ENCODE results near the gene ARMC7. TPM values are rescaled to one million over a fixed set of nuclear protein-coding genes. Genes with fewer than 3 reads are reported as not detected.

ARMC7 gene
- total RNA-seq, 1 experiment from 2014 or later = 12.3 TPM

DNA sequence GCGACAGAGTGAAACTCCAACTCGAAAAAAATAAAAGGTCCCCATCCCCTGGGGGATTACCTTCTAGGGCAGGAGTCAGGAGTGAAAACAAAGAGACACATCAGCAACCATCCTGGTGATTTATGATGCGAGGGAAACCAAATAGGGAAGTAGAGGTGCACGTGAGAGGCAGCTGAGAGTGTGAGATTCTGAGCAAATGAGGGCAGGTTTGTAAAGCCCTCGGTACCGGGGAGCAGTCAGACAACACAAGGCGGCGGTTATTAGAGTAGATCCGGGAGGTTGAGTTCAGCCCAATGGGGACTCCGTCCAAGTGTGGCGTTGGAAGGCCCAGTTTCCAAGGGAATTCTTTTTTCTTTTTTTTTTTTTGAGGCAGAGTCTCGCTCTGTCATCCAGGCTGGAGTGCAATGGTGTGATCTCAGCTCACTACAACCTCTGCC, 7.4 kb upstream of the ARMC7 start:
- H3K27ac ChIP-seq (ENCODE audit: low read depth, low read length, poor library complexity, severe bottlenecking) = no peak overlapping the region
- H3K4me3 ChIP-seq (ENCODE audit: low read depth, low read length, poor library complexity, severe bottlenecking) = no peak overlapping the region
- H3K36me3 ChIP-seq (ENCODE audit: insufficient read depth, low read length, poor library complexity, severe bottlenecking) = no peaks in the 10 kb centered on the region
- no peak for TF ChIP-seq EZH2 (IDR thresholded peaks at IDR 0.05; ENCODE audit: borderline replicate concordance, low read depth, low read length, poor library complexity, severe bottlenecking)
- TF ChIP-seq, protein P1, sequence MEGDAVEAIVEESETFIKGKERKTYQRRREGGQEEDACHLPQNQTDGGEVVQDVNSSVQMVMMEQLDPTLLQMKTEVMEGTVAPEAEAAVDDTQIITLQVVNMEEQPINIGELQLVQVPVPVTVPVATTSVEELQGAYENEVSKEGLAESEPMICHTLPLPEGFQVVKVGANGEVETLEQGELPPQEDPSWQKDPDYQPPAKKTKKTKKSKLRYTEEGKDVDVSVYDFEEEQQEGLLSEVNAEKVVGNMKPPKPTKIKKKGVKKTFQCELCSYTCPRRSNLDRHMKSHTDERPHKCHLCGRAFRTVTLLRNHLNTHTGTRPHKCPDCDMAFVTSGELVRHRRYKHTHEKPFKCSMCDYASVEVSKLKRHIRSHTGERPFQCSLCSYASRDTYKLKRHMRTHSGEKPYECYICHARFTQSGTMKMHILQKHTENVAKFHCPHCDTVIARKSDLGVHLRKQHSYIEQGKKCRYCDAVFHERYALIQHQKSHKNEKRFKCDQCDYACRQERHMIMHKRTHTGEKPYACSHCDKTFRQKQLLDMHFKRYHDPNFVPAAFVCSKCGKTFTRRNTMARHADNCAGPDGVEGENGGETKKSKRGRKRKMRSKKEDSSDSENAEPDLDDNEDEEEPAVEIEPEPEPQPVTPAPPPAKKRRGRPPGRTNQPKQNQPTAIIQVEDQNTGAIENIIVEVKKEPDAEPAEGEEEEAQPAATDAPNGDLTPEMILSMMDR (conservative IDR thresholded peaks at IDR 0.05; ENCODE audit: low read depth, low read length) = no peak
- no peak for DNase-seq (ENCODE audit: low spot score)
- CTCF ChIA-PET = no interaction called here
- H3K27me3 ChIP-seq (replicated peaks; ENCODE audit: insufficient read depth, low read depth, low read length, poor library complexity) = no peaks in the 10 kb centered on the region
- BruUV-seq (replicated peaks) = no TSS peak
- intact Hi-C loops (cut with micrococcal nuclease; ENCODE audit: unreplicated experiment) = no loop called here
- POLR2A ChIA-PET (ENCODE audit: low non-redundant PET) = no interaction called here
- H3K9me3 ChIP-seq (ENCODE audit: low read depth, low read length, poor library complexity, severe bottlenecking) = no peaks in the 10 kb centered on the region
- peaks cover 10% of the 10 kb centered on the region for H3K4me1 ChIP-seq (ENCODE audit: insufficient read depth, low read length, poor library complexity, severe bottlenecking)

DNA sequence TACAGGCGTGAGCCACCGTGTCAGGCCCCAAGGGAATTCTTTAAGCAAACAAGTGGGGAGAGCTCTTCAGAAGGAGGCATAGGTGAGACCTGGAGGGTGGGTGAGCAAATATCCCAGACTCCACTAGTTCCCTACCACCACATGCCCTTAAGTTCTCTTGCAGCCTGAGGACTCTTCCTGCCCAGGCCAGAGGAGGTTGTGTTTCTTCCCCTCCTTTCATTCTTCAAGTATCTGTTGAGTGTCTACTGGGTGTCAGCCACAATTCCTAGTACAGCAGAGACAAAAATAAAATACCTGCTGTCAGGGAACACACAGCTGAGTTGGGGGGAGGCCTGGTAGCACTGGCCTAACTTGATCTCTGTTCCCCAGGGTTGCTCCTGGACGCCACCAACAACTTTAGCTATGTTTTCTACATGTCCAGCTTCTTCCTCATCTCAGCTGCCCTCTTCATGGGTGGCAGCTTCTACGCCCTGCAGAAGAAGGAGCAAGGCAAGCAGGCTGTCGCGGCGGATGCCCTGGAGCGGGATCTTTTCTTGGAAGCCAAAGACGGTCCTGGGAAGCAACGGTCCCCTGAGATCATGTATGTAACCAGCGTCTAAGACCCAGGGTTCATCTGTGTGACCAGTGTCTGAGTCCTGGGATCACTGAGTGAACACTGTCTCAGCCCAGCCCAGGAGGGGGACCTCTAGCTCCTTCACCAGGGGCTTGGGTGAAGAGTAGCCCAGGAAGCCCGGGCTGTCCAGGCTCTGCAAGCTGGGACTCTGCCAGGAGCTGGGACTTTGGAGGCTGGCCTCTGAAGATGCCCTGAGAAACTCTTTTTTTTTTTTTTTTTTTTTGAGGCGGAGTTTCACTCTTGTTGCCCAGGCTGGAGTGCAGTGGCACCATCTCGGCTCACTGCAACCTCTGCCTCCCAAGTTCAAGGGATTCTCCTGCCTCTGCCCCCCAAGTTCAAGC, 5.9 kb upstream of the ARMC7 start:
- no TSS peak for BruUV-seq (replicated peaks)
- no peaks in the 10 kb centered on the region for H3K36me3 ChIP-seq (ENCODE audit: insufficient read depth, low read length, poor library complexity, severe bottlenecking)
- H3K9me3 ChIP-seq (ENCODE audit: low read depth, low read length, poor library complexity, severe bottlenecking) = no peaks in the 10 kb centered on the region
- DNase-seq (ENCODE audit: low spot score) = no peak
- CTCF ChIA-PET = interaction anchor here (0.6 to 3.4 kb wide), 2 partner anchors 10 to 270 kb away, joined by 11 to 12 read pairs; no protein-coding TSS in a partner anchor
- H3K4me1 ChIP-seq (ENCODE audit: insufficient read depth, low read length, poor library complexity, severe bottlenecking) = peaks cover 10% of the 10 kb centered on the region
- intact Hi-C loops (cut with micrococcal nuclease; ENCODE audit: unreplicated experiment) = no loop called here
- H3K27me3 ChIP-seq (replicated peaks; ENCODE audit: insufficient read depth, low read depth, low read length, poor library complexity) = no peaks in the 10 kb centered on the region
- no peak overlapping the region for H3K4me3 ChIP-seq (ENCODE audit: low read depth, low read length, poor library complexity, severe bottlenecking)
- no peak overlapping the region for H3K27ac ChIP-seq (ENCODE audit: low read depth, low read length, poor library complexity, severe bottlenecking)
- TF ChIP-seq, protein P1 (conservative IDR thresholded peaks at IDR 0.05; ENCODE audit: low read depth, low read length) = no peak
- TF ChIP-seq EZH2 (IDR thresholded peaks at IDR 0.05; ENCODE audit: borderline replicate concordance, low read depth, low read length, poor library complexity, severe bottlenecking) = no peak
- POLR2A ChIA-PET (ENCODE audit: low non-redundant PET) = interaction anchor here (0.6 kb wide), 1 partner anchor 20 kb away, joined by 3 read pairs; no protein-coding TSS in a partner anchor

DNA sequence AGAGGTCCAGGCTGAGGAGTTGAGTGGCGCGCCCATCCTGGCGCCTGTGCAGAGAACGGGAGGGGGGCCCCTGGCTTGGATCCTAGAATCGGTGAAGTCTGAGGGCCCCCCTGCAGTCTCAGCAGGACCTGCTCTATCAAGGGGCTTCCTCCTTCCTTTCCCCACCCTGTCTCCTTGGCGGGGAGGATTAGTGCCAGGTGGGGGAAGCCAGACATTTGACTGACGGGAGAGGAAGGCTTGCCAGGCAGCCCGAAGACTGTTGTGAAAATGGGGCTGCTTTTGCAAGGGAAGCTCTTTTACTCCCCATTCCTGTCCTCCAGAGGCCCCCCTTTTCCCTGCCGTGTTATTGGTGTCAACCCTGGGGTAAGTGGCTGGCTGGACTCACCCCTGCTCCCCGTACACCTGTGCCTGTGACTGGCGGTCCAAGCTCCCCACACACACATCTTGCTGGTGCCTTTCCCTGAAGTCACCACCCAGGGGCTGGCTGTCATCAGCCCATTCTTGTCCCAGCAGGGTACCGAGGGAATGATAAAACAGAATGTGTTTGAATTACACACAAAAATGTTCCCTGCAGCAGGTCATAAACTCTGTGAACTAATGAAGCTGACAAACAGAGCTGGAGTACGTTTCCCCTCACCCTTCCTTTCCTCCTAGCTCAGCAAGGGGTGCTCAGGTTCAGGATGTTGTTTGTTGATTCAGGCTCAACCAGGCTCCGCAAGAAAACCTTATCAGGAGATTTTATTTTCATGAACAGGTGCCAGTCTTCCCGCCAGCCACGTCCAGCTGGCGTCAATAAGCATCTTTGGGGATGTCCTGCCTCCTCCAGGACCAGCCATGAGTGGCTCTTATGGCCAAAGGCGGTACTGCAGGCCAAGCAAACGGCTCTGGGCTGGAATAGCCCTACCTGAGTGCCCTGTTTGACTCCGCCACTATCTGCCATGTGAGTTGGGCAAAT, 4.4 kb upstream of the ARMC7 start:
- no peaks in the 10 kb centered on the region for H3K36me3 ChIP-seq (ENCODE audit: insufficient read depth, low read length, poor library complexity, severe bottlenecking)
- DNase-seq (ENCODE audit: low spot score) = peak; percentile 45
- H3K27ac ChIP-seq (ENCODE audit: low read depth, low read length, poor library complexity, severe bottlenecking) = no peak overlapping the region
- TF ChIP-seq, protein P1 (conservative IDR thresholded peaks at IDR 0.05; ENCODE audit: low read depth, low read length) = peak; percentile 63
- TF ChIP-seq EZH2 (IDR thresholded peaks at IDR 0.05; ENCODE audit: borderline replicate concordance, low read depth, low read length, poor library complexity, severe bottlenecking) = no peak
- H3K27me3 ChIP-seq (replicated peaks; ENCODE audit: insufficient read depth, low read depth, low read length, poor library complexity) = no peaks in the 10 kb centered on the region
- ChIA-PET POLR2A (ENCODE audit: low non-redundant PET) (no interaction called here), CTCF (interaction anchor here (0.6 to 3.4 kb wide), 2 partner anchors 9 to 336 kb away, joined by 3 to 11 read pairs; no protein-coding TSS in a partner anchor)
- H3K4me1 ChIP-seq (ENCODE audit: insufficient read depth, low read length, poor library complexity, severe bottlenecking) = peaks cover 10% of the 10 kb centered on the region
- BruUV-seq (replicated peaks) = no TSS peak
- H3K9me3 ChIP-seq (ENCODE audit: low read depth, low read length, poor library complexity, severe bottlenecking) = no peaks in the 10 kb centered on the region
- no peak overlapping the region for H3K4me3 ChIP-seq (ENCODE audit: low read depth, low read length, poor library complexity, severe bottlenecking)
- intact Hi-C loops (cut with micrococcal nuclease; ENCODE audit: unreplicated experiment) = no loop called here

All from A673 (cell line).